ENCODE measurements around the gene TAF6L.

DNA sequence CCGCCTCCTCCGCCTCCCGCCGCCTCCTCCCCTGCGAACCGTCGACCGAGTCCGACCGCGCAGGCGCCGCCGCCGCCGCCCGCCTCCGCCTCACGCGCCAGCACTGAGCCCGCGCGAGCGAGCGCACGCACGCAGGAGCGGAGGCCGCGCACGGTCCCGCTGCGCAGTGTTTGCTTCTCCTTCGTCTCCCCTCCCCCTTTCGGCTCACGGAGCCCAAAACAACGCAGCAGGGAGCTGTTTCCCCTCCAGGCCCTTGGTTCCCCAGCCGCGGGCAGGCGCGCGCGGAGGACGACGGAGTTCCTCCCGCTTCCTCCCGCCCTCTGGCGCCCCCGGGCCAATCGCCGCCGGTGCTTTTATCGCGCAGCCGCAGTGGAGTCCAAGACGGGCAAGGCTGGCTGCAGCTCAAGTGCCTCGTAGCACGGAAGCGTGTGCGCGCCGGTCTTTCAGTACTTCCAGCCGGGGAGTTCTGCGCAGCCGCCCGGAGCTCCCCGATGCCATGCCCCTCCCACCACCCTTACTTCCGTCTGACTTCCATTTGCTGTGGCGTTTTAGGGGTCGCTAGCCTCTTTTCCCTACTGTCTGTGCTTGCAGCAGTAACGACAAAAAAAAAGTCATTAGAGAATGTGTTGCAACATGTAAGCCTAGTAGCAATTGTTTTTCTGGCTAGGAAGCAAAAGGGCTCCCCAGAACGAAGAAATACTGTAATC is 43.9 kb upstream of the TAF6L start, which contains the start of gene HNRNPUL2:
- TF ChIP-seq, protein P1, sequence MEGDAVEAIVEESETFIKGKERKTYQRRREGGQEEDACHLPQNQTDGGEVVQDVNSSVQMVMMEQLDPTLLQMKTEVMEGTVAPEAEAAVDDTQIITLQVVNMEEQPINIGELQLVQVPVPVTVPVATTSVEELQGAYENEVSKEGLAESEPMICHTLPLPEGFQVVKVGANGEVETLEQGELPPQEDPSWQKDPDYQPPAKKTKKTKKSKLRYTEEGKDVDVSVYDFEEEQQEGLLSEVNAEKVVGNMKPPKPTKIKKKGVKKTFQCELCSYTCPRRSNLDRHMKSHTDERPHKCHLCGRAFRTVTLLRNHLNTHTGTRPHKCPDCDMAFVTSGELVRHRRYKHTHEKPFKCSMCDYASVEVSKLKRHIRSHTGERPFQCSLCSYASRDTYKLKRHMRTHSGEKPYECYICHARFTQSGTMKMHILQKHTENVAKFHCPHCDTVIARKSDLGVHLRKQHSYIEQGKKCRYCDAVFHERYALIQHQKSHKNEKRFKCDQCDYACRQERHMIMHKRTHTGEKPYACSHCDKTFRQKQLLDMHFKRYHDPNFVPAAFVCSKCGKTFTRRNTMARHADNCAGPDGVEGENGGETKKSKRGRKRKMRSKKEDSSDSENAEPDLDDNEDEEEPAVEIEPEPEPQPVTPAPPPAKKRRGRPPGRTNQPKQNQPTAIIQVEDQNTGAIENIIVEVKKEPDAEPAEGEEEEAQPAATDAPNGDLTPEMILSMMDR (IDR thresholded peaks at IDR 0.05) = peak in 1 of 6 experiments; percentile 3
- TF ChIP-seq POLR2A (IDR thresholded peaks at IDR 0.05) = peak; percentile 83 to 95
